B cell (primary cell): ENCODE data around the gene ARHGAP26.

Experiments used
- CTCF ChIP-seq: fragments of 200-600 bp; IDR thresholded peaks from one replicate; pipeline ENCODE4 v1.8.0; 2022; ENCODE audit warnings: antibody characterized with exemption, mild to moderate bottlenecking
- EZH2 ChIP-seq: IDR thresholded peaks from 2 replicates; pipeline ENCODE4 v1.6.1; 2012; ENCODE audit warnings: borderline replicate concordance, low read depth, mild to moderate bottlenecking, moderate library complexity, low read length; ENCODE audit not compliant: insufficient read depth, poor library complexity, severe bottlenecking

- TF ChIP-seq CTCF (no peak), EZH2 (no peak)
Observed at GRCh38 chr5:142905348-142905747, 135.2 kb downstream of the ARHGAP26 start.
